ENCODE data around the gene SYT6. TPM values are rescaled to one million over a fixed set of nuclear protein-coding genes. Genes with fewer than 3 reads are reported as not detected.

Gene SYT6
- total RNA-seq, 1 experiment from 2014 or later, result 54.2 TPM

DNA sequence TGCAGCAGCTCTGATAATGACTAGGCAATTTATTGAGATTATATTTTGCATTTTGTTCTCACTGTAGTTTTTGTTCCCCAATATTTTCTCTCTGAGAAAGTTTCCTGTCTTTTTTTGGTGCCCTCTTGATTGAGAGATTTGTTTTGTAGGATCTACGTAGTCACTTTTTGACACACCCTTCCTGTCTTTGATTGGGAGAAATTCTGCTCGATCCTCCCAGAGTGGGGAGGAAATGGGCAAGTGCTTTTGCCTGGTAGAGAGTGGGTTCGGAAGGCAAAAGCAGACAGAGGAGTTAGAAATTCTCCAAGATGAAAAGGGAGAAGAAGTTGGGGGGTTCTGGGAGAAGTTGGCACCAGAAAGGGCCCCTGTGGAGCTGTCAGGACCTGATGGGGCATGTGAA lies 42.1 kb upstream of the SYT6 start:
- no peak overlapping the region for H3K27ac Mint-ChIP-seq
- no peak for DNase-seq (ENCODE audit: low spot score)
- CTCF ChIA-PET, result interaction anchor here (0.6 kb wide), 2 partner anchors 91 to 194 kb away, joined by 3 to 4 read pairs; no protein-coding TSS in a partner anchor
- POLR2A ChIA-PET, result no interaction called here
- no peaks in the 10 kb centered on the region for H3K36me3 Mint-ChIP-seq
- no peak for ATAC-seq
- peaks cover 6% of the 10 kb centered on the region for H3K4me1 Mint-ChIP-seq
- H3K9me3 Mint-ChIP-seq, result peaks cover 5% of the 10 kb centered on the region; the same call in 1 of the 2 replicates
- TF ChIP-seq EMX1 (CRISPR knock-in tag; IDR thresholded peaks at IDR 0.05) (no peak), FOXP1 (CRISPR knock-in tag; IDR thresholded peaks at IDR 0.05; ENCODE audit: borderline replicate concordance) (no peak), JAZF1 (CRISPR knock-in tag; IDR thresholded peaks at IDR 0.05) (no peak), NFATC4 (CRISPR knock-in tag; IDR thresholded peaks at IDR 0.05) (no peak), NFYB (CRISPR knock-in tag; conservative IDR thresholded peaks at IDR 0.05; ENCODE audit: low read depth) (no peak), SP1 (CRISPR knock-in tag; conservative IDR thresholded peaks at IDR 0.05) (no peak)
- TF ChIP-seq, protein P1, sequence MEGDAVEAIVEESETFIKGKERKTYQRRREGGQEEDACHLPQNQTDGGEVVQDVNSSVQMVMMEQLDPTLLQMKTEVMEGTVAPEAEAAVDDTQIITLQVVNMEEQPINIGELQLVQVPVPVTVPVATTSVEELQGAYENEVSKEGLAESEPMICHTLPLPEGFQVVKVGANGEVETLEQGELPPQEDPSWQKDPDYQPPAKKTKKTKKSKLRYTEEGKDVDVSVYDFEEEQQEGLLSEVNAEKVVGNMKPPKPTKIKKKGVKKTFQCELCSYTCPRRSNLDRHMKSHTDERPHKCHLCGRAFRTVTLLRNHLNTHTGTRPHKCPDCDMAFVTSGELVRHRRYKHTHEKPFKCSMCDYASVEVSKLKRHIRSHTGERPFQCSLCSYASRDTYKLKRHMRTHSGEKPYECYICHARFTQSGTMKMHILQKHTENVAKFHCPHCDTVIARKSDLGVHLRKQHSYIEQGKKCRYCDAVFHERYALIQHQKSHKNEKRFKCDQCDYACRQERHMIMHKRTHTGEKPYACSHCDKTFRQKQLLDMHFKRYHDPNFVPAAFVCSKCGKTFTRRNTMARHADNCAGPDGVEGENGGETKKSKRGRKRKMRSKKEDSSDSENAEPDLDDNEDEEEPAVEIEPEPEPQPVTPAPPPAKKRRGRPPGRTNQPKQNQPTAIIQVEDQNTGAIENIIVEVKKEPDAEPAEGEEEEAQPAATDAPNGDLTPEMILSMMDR (IDR thresholded peaks at IDR 0.05), result no peak
- H3K4me3 Mint-ChIP-seq, result no peak overlapping the region
- H3K27me3 Mint-ChIP-seq (ENCODE audit: low read depth), result peaks cover 89% of the 10 kb centered on the region

DNA sequence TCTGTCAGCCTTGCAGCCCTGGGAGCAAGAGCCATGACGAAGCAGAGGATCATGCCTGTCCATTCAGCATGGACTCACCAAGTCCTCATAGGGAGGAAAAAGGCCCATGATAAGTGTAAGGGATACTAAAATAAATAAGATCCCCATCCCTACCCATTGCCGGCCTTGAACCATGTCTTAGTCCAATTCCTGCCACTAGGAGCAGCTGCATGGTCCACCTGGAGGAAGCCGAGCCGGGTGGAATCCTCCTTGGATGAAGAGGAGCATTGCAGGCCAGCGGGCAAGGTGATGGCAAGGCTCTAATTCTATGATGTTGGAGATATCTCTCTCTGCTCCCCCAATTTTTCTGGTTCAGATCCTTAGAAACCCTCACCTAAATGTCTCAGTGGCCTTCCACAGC lies 38.7 kb upstream of the SYT6 start:
- ChIA-PET POLR2A (no interaction called here), CTCF (interaction anchor here (1.4 kb wide), 2 partner anchors 27 to 90 kb away, joined by 3 read pairs; no protein-coding TSS in a partner anchor)
- Mint-ChIP-seq H3K9me3 (peaks cover 6% of the 10 kb centered on the region), H3K4me3 (no peak overlapping the region), H3K27ac (no peak overlapping the region), H3K36me3 (no peaks in the 10 kb centered on the region), H3K27me3 (ENCODE audit: low read depth) (peaks cover 75% of the 10 kb centered on the region), H3K4me1 (peaks cover 11% of the 10 kb centered on the region)
- peak; percentile 71 for ATAC-seq
- DNase-seq (ENCODE audit: low spot score), result no peak
- TF ChIP-seq CREM (CRISPR knock-in tag; IDR thresholded peaks at IDR 0.05) (no peak), ZNF263 (CRISPR knock-in tag; IDR thresholded peaks at IDR 0.05; ENCODE audit: low read depth) (no peak), ZNF423 (CRISPR knock-in tag; IDR thresholded peaks at IDR 0.05) (no peak), JAZF1 (CRISPR knock-in tag; IDR thresholded peaks at IDR 0.05) (no peak), ETV6 (CRISPR knock-in tag; IDR thresholded peaks at IDR 0.05) (no peak), SP1 (CRISPR knock-in tag; conservative IDR thresholded peaks at IDR 0.05) (no peak), TP53 (CRISPR knock-in tag; IDR thresholded peaks at IDR 0.05) (no peak), NR1H2 (CRISPR knock-in tag; IDR thresholded peaks at IDR 0.05) (no peak)
- TF ChIP-seq, protein P2, sequence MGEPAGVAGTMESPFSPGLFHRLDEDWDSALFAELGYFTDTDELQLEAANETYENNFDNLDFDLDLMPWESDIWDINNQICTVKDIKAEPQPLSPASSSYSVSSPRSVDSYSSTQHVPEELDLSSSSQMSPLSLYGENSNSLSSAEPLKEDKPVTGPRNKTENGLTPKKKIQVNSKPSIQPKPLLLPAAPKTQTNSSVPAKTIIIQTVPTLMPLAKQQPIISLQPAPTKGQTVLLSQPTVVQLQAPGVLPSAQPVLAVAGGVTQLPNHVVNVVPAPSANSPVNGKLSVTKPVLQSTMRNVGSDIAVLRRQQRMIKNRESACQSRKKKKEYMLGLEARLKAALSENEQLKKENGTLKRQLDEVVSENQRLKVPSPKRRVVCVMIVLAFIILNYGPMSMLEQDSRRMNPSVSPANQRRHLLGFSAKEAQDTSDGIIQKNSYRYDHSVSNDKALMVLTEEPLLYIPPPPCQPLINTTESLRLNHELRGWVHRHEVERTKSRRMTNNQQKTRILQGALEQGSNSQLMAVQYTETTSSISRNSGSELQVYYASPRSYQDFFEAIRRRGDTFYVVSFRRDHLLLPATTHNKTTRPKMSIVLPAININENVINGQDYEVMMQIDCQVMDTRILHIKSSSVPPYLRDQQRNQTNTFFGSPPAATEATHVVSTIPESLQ (CRISPR knock-in tag; IDR thresholded peaks at IDR 0.05), result no peak
- TF ChIP-seq, protein P3, sequence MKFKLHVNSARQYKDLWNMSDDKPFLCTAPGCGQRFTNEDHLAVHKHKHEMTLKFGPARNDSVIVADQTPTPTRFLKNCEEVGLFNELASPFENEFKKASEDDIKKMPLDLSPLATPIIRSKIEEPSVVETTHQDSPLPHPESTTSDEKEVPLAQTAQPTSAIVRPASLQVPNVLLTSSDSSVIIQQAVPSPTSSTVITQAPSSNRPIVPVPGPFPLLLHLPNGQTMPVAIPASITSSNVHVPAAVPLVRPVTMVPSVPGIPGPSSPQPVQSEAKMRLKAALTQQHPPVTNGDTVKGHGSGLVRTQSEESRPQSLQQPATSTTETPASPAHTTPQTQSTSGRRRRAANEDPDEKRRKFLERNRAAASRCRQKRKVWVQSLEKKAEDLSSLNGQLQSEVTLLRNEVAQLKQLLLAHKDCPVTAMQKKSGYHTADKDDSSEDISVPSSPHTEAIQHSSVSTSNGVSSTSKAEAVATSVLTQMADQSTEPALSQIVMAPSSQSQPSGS (CRISPR knock-in tag; IDR thresholded peaks at IDR 0.05; ENCODE audit: borderline replicate concordance, low read depth), result no peak
- TF ChIP-seq, protein P4, sequence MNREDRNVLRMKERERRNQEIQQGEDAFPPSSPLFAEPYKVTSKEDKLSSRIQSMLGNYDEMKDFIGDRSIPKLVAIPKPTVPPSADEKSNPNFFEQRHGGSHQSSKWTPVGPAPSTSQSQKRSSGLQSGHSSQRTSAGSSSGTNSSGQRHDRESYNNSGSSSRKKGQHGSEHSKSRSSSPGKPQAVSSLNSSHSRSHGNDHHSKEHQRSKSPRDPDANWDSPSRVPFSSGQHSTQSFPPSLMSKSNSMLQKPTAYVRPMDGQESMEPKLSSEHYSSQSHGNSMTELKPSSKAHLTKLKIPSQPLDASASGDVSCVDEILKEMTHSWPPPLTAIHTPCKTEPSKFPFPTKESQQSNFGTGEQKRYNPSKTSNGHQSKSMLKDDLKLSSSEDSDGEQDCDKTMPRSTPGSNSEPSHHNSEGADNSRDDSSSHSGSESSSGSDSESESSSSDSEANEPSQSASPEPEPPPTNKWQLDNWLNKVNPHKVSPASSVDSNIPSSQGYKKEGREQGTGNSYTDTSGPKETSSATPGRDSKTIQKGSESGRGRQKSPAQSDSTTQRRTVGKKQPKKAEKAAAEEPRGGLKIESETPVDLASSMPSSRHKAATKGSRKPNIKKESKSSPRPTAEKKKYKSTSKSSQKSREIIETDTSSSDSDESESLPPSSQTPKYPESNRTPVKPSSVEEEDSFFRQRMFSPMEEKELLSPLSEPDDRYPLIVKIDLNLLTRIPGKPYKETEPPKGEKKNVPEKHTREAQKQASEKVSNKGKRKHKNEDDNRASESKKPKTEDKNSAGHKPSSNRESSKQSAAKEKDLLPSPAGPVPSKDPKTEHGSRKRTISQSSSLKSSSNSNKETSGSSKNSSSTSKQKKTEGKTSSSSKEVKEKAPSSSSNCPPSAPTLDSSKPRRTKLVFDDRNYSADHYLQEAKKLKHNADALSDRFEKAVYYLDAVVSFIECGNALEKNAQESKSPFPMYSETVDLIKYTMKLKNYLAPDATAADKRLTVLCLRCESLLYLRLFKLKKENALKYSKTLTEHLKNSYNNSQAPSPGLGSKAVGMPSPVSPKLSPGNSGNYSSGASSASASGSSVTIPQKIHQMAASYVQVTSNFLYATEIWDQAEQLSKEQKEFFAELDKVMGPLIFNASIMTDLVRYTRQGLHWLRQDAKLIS (CRISPR knock-in tag; IDR thresholded peaks at IDR 0.05; ENCODE audit: borderline replicate concordance), result no peak
- TF ChIP-seq, protein P5, sequence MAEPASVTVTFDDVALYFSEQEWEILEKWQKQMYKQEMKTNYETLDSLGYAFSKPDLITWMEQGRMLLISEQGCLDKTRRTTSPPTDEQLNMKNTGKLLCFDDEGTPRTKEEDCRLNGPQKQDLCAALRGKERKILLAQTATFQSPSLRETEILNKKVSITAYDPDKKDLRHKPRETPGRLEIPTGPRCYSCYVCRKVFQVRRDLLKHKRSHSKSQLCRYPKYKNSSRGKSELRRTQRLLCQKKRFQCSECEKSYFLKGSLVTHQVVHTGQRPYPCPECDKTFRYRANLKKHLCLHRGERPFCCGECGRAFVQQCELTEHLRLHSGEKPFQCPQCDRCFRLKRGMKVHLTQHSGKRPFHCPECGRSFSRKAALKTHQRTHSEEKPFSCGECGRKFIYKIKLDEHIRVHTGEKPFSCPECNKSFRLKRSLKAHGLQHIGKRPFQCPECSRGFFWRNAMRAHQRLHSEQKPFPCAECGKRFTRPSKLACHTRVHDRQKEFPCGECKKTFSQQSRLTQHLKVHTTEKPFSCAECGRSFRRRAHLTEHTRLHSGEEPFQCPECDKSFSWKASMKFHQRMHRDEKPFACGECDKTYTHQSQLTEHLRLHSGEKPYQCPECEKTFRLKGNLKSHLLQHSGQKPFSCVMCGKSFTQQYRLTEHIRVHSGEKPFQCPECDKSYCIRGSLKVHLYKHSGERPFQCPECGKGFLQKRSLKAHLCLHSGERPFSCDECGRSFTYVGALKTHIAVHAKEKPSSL (CRISPR knock-in tag; conservative IDR thresholded peaks at IDR 0.05), result no peak
- TF ChIP-seq, protein P6, sequence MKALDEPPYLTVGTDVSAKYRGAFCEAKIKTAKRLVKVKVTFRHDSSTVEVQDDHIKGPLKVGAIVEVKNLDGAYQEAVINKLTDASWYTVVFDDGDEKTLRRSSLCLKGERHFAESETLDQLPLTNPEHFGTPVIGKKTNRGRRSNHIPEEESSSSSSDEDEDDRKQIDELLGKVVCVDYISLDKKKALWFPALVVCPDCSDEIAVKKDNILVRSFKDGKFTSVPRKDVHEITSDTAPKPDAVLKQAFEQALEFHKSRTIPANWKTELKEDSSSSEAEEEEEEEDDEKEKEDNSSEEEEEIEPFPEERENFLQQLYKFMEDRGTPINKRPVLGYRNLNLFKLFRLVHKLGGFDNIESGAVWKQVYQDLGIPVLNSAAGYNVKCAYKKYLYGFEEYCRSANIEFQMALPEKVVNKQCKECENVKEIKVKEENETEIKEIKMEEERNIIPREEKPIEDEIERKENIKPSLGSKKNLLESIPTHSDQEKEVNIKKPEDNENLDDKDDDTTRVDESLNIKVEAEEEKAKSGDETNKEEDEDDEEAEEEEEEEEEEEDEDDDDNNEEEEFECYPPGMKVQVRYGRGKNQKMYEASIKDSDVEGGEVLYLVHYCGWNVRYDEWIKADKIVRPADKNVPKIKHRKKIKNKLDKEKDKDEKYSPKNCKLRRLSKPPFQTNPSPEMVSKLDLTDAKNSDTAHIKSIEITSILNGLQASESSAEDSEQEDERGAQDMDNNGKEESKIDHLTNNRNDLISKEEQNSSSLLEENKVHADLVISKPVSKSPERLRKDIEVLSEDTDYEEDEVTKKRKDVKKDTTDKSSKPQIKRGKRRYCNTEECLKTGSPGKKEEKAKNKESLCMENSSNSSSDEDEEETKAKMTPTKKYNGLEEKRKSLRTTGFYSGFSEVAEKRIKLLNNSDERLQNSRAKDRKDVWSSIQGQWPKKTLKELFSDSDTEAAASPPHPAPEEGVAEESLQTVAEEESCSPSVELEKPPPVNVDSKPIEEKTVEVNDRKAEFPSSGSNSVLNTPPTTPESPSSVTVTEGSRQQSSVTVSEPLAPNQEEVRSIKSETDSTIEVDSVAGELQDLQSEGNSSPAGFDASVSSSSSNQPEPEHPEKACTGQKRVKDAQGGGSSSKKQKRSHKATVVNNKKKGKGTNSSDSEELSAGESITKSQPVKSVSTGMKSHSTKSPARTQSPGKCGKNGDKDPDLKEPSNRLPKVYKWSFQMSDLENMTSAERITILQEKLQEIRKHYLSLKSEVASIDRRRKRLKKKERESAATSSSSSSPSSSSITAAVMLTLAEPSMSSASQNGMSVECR (CRISPR knock-in tag; IDR thresholded peaks at IDR 0.05; ENCODE audit: borderline replicate concordance), result no peak
- TF ChIP-seq, protein P7, sequence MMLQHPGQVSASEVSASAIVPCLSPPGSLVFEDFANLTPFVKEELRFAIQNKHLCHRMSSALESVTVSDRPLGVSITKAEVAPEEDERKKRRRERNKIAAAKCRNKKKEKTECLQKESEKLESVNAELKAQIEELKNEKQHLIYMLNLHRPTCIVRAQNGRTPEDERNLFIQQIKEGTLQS (CRISPR knock-in tag; conservative IDR thresholded peaks at IDR 0.05), result no peak
